HG02970 (cell line): ENCODE data around the gene PRPF38B.

ENCODE experiments used
- ATAC-seq: cut with Tn5 transposase; IDR thresholded peaks from one replicate; pipeline ENCODE4 v1.9.1; 2021; ENCODE audit warnings: mild to moderate bottlenecking, moderate library complexity, moderate number of reproducible peaks; ENCODE audit not compliant: unreplicated experiment, low FRiP score

PRPF38B gene

DNA sequence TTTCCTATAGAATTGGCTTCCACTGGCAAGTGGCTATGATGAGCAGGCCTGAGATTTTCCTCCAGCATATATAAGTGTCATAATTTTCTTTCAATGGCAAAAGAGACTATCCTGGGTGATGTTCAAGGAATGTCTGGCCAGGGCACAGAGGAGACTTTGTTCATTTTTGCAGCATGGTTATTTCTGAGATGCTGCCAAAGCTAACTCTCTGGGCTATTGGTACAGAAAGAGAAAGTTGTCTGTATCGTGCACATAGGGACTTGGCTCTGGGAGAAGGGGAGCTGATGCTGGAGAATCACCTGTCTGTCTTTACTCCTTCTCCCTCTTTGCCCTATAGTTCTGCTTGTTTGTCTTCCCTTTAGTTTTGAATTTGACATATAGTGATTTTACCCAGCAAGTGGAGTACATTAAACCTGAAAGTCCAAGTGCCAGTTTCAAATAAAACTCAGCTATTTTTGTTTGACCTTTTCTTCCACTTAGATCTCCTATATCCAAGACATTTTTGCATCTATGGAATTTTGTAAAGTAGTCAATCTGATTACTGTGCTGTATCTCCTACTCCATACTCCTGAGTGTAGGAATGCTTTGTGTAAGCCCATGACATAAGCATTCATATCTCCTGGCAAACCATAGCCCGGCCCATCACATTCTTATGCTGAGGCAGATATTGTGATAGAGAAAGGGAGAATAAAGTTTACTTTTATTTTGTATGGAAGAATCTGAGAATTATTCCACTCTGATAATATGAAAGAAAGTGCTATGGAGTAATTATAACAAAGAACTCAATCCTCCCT, 24.5 kb downstream of the PRPF38B start:
- ATAC-seq = no peak

DNA sequence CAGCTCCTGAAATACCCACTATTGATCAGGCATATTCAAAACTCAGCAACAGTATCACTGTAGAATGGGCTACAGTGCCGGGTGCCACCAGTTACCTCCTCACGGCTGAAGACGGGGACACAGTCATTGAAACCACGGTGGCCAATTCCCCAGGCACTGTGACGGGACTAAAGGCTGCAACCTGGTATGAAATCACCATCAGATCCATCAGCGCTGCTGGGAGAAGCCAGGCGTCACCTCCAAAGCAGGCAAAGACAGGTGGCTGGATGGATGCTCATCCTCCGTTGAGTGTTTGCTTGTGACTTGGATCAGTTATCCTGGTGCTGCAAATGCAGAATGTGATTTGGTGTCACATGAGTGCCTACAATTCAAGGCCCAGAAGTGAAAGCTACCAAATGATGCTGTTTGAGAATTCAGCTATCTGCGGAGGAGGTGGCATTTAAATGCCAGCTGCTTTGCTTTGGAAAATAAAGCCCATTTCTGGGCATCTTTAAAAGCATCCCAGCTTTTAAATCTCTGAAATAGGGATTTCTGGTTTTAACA, 25.7 kb downstream of the PRPF38B start:
- ATAC-seq = no peak

GRCh38 chr1:108718927-108719655, 27.0 kb downstream of the PRPF38B start:
- no peak for ATAC-seq

DNA sequence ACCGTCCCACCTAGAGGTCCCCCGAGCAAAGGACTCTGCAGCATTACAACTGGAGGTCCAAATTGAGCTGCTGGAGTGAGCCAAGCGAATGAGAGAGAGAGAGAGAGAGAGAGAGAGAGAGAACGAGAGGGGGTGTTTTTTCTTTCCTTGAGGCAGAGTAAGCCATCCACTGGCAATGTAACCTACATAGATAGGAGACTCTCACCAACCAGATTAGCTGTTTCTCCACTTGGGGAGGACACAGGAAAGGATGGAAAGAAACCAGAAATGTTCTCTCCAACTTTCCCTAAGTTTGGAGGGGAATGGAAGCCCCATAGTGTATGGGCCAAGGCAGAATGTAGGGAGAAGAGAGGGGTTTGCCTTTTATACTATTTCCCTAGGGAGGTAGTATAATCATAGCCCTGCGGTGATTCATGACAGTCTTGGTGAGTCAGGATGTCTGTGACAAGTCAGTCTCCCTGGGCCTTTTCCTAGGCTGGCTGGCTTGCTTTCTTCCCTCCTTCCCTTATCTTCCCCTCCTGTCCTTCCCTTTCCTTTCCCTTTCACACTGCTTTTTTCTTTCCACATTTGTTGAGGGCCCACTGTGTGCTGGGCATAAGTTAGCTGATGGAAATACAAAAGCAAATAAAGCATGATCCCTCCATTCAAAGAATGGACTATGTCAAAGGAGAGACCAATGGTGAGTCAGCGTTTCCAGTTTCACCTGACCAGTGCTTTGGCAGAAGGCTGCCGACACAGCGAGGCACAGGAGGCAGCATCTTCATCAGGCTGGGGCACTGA, 27.7 kb downstream of the PRPF38B start:
- ATAC-seq = no peak

- ATAC-seq = no peak
Measured at GRCh38 chr1:108722292-108722691, 30.2 kb downstream of the PRPF38B start.

DNA sequence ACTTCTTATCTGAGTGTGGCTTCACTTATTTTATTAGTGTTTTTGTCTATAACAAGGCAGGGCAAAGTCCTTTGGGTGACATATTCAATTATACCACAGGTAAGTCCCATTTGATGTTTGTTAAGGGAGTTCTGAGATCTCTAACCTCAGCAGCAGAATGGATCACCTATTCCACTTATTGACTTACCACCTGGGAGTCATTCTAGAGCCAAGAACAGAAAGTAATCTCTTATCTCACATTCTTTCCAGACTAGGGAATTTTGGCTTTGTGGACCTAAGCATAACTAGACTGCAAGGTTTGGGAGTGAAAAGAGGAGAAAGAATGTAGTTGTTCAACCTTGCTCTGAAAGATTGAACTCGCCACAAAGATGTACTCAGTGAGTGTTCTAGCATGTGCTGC, 33.8 kb downstream of the PRPF38B start:
- no peak for ATAC-seq

- ATAC-seq = no peak
Measured at GRCh38 chr1:108728327-108728923, 36.3 kb downstream of the PRPF38B start.

DNA sequence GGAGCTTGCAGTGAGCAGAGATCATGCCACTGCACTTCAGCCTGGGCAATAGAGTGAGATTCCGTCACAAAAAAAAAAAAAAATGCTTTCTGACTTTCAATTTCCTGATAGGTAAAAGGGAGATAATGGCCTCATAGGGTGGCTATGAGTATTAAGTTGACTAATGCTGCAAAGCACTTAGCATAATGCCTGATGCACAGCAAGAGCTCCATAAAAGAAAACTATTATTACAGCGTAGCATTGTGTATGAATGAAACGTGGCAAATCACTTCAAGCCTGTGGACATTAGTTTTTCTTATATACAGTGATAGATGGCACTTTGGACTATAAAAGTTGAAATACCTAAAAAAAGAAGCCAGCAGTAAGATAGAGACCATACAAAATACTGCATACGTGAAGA, 37.4 kb downstream of the PRPF38B start:
- ATAC-seq = no peak

DNA sequence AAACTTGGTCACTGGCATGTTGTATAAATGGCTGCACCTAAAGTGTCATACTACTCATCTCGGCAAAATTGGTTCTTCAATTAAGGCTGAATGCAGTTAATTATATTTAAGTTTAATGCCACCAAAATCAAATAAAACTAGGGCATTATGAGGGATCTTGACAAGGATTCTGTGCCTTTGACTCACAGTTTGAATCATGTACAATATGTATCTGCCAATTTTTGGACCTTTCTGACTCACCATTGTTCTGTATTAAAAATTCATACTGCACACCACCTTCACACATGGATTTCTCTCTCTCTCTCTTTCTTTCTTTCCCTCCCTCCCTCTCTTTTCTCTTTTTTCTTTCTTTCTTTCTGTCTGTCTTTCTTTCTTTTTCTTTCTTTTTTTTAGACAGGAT, 40.3 kb downstream of the PRPF38B start:
- ATAC-seq = no peak

- no peak for ATAC-seq
Measured at GRCh38 chr1:108734171-108734865, 42.2 kb downstream of the PRPF38B start.

- ATAC-seq = no peak
Measured at GRCh38 chr1:108742253-108742652, 50.1 kb downstream of the PRPF38B start.

GRCh38 chr1:108745980-108746381, 53.9 kb downstream of the PRPF38B start:
- no peak for ATAC-seq

DNA sequence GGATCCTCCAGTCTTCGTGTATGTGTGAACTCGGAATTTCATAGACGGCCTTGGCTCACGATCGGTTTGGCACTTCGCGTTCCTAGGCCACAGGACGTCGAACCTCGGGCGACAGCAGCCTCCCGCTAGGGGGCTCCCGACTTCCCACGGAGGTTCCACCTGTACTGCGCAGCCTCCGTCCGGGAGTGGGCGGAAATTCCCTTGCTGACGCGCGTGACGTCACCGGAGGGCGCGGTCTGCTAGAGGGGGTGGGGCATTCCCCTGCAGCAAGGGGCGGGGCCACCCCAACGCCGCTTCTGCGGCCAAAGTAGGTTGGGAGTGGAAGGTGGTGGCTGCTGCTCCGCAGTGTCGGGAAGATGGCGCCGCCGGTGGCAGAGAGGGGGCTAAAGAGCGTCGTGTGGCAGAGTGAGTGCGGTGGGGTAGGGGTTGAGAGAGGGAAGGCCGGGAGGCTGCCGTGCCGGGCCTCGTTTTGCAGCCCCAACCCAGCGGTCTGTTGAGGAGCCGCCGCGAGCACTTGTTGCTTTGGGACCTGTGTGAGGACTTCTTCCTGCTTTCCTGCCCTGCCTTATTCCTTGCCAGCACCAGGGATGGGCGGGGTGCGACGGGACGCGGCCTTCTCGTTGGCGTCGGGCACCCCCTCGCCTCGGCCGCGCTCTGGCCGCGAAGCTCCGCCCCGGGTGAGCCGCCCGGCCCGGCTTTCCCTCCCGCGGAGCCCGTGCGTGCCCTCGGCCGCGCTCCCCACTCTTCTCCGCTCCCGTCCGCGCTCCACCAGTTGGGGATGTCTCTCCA, 54.5 kb downstream of the PRPF38B start, which contains the start of gene STXBP3:
TSS of gene STXBP3 (plus strand) at position 293 of the 789 bp plus-strand sequence. CDS start at position 357, 64 bp downstream.
- ATAC-seq = peak; percentile 95

- ATAC-seq = peak; percentile 28
Measured at GRCh38 chr1:108747171-108747850, 55.2 kb downstream of the PRPF38B start.

- no peak for ATAC-seq
Measured at GRCh38 chr1:108747898-108748297, 55.8 kb downstream of the PRPF38B start.

DNA sequence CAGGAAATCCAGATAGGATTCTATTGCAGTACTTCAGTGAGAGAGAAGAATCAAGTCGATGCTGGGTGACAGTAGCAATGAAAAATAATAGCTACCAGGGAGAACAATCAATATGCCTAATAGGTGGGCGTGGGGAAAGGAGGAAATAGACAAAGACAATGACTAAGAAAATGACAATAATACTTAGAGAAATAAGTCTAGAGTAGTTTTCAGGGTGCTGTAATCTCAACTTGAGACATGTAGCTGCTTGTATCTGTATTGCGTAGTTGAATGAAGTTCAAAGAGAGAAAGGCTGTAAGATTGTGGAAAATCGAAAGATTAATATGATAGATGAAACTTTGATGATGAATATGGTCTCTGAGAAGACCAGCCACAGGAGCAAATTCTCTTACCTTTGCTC, 57.0 kb downstream of the PRPF38B start:
- no peak for ATAC-seq

DNA sequence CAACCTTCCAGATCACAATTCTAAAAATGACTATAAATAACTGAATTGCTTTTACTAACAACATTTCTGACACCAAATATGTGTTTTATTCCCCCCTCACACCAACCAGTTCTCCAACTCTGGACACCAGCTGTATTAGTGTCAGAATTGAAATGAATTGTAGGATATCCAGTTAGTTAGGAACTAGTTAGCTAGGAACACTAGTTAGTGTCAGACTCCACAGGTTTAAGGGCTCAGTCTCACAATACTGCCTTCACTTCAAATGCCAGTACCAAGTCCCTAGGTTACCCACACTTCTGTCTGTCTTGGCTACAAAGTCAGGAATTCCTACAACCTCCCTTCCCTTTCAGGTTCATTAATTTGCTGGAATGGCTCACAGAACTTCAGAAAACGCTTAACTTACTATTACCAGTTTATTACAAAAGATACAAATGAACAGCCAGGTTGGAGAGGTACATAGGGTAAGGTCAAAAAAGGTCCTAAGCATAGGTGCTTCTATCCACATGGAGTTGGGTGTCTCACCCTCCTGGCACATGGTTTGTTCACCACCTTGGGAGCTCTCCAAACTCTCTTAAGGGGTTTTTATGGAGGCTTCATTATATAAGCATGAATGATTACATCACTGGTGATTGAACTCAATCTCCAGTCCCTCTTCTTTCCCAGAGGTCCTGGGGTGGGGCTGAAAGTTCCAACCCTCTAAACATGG, 58.5 kb downstream of the PRPF38B start:
- no peak for ATAC-seq
